ENCODE measurements around the gene EFHC1. TPM values are rescaled to one million over a fixed set of nuclear protein-coding genes. Genes with fewer than 3 reads are reported as not detected.

Gene EFHC1
- total and polyA plus RNA-seq, 2 of the 13 experiments (the other 11 are each of a cell fraction or from before 2014, with no cell fraction given) = 23.4 to 29.5 TPM

DNA sequence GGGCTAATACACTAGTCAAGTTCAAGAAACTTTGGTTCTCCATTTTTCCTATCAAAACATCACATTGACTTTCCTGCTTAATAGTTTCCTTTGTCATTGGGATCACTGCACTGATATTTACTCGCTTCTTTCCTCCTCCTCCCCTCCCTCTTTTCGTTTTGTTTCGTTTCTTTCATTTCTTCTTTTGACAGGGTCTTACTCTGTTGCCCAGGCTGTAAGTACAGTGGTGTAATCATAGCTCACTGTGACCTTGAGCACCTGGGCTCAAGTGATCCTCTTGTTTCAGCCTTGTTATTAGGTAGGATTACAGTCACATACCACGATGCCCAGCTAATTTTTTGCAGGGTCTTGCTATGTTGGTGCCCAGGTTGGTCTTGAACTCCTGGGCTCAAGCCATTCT lies 45.9 kb upstream of the EFHC1 start:
- TF ChIP-seq ZBTB8A (CRISPR knock-in tag; IDR thresholded peaks at IDR 0.05; ENCODE audit: borderline replicate concordance, low read depth) = no peak
- TF ChIP-seq ZNF510 (CRISPR knock-in tag; IDR thresholded peaks at IDR 0.05; ENCODE audit: low read depth) = no peak
- TF ChIP-seq EEA1 (CRISPR knock-in tag; IDR thresholded peaks at IDR 0.05; ENCODE audit: borderline replicate concordance) = no peak
- TF ChIP-seq ZNF224 (CRISPR knock-in tag; IDR thresholded peaks at IDR 0.05) = no peak
- TF ChIP-seq ZNF121 (CRISPR knock-in tag; IDR thresholded peaks at IDR 0.05) = peak; percentile 93
- TF ChIP-seq MATR3 (CRISPR knock-in tag; IDR thresholded peaks at IDR 0.05) = no peak
- no peak for TF ChIP-seq ZNF136 (CRISPR knock-in tag; IDR thresholded peaks at IDR 0.05; ENCODE audit: low read depth)
- peak; percentile 47 for TF ChIP-seq RBM22 (optimal IDR thresholded peaks at IDR 0.05; ENCODE audit: low read length)
- intact Hi-C loops (cut with micrococcal nuclease; ENCODE audit: unreplicated experiment) (no loop called here), in situ Hi-C loops (cut with HindIII; ENCODE audit: extremely low pct_ligation_motif_present, low pct_unique_long_range_greater_than_20kb) (no loop called here)
- DNase-seq (ENCODE audit: low spot score) (no peak), ATAC-seq (no peak), FAIRE-seq (no peak)
- Histone ChIP-seq H3K79me2 (ENCODE audit: insufficient read depth, low read length) (peaks cover 83% of the 10 kb centered on the region), H4K20me1 (ENCODE audit: insufficient read depth, low read length) (peaks cover 29% of the 10 kb centered on the region), H2AFZ (ENCODE audit: low read length) (no peak overlapping the region), H3K9ac (ENCODE audit: insufficient read depth, low read depth, low read length) (no peak overlapping the region), H3K36me3 (replicated peaks in 1 of 2; ENCODE audit: control insufficient read depth in 1 of 2, insufficient read depth in 2 of 2, low read length in 2 of 2) (peaks cover 2 to 15% of the 10 kb centered on the region in 2 experiments; a peak in 4 of 5 replicates), H3K27me3 (ENCODE audit: control insufficient read depth in 1 of 2, insufficient read depth in 2 of 2, low read length in 2 of 2) (no peaks in the 10 kb centered on the region), H3K9me3 (ENCODE audit: low read length) (no peaks in the 10 kb centered on the region), H3K4me3 (replicated peaks in 1 of 3; ENCODE audit: insufficient read depth in 1 of 3, low read depth in 2 of 3, low read length in 3 of 3) (no peak overlapping the region), H3K4me1 (ENCODE audit: insufficient read depth, low read length) (peaks cover 89% of the 10 kb centered on the region), H3K4me2 (ENCODE audit: low read depth, low read length) (no peak overlapping the region), H3K27ac (ENCODE audit: extremely low read length, insufficient read depth, low read length) (no peak overlapping the region)
- ChIA-PET CTCF (ENCODE audit: low intra/inter-chr PET ratio, low total read pairs) (no interaction called here), POLR2A (interaction anchor here (1.3 kb wide), 1 partner anchor 89 kb away, joined by 3 read pairs; the partner anchor contains the start of gene MCM3)
- no TSS peak for BruUV-seq (replicated peaks)
- 92% methylated on average over 4 of the region's 4 CpGs for WGBS (ENCODE audit: low lambda C conversion rate)

- no peak for DNase-seq (ENCODE audit: low spot score)
- peak; percentile 52 for ATAC-seq
- H3K4me1 ChIP-seq (ENCODE audit: insufficient read depth, low read length) = peaks cover 72% of the 10 kb centered on the region
- ChIA-PET POLR2A (interaction anchor here (1.4 kb wide), 1 partner anchor 14 kb away, joined by 6 read pairs; the partner anchor contains the start of gene PAQR8), CTCF (ENCODE audit: low intra/inter-chr PET ratio, low total read pairs) (no interaction called here)
- H4K20me1 ChIP-seq (ENCODE audit: insufficient read depth, low read length) = peaks cover 27% of the 10 kb centered on the region
- intact Hi-C loops (cut with micrococcal nuclease; ENCODE audit: unreplicated experiment) = no loop called here
- FAIRE-seq = no peak
- no peak overlapping the region for H2AFZ ChIP-seq (ENCODE audit: low read length)
- WGBS (ENCODE audit: low lambda C conversion rate) = 100% methylated on average over 2 of the region's 2 CpGs
- H3K27ac ChIP-seq (ENCODE audit: extremely low read length, insufficient read depth, low read length) = no peak overlapping the region
- no peaks in the 10 kb centered on the region for H3K9me3 ChIP-seq (ENCODE audit: low read length)
- H3K9ac ChIP-seq (ENCODE audit: insufficient read depth, low read depth, low read length) = no peak overlapping the region
- in situ Hi-C loops (cut with HindIII; ENCODE audit: extremely low pct_ligation_motif_present, low pct_unique_long_range_greater_than_20kb) = no loop called here
- no peak for TF ChIP-seq ZNF766 (CRISPR knock-in tag; IDR thresholded peaks at IDR 0.05; ENCODE audit: borderline replicate concordance)
- TF ChIP-seq ZMYM3 (CRISPR knock-in tag; IDR thresholded peaks at IDR 0.05) = 0 out of 2 replicates have a peak, but pooled peaks have one; percentile 4
- TF ChIP-seq, protein P1, sequence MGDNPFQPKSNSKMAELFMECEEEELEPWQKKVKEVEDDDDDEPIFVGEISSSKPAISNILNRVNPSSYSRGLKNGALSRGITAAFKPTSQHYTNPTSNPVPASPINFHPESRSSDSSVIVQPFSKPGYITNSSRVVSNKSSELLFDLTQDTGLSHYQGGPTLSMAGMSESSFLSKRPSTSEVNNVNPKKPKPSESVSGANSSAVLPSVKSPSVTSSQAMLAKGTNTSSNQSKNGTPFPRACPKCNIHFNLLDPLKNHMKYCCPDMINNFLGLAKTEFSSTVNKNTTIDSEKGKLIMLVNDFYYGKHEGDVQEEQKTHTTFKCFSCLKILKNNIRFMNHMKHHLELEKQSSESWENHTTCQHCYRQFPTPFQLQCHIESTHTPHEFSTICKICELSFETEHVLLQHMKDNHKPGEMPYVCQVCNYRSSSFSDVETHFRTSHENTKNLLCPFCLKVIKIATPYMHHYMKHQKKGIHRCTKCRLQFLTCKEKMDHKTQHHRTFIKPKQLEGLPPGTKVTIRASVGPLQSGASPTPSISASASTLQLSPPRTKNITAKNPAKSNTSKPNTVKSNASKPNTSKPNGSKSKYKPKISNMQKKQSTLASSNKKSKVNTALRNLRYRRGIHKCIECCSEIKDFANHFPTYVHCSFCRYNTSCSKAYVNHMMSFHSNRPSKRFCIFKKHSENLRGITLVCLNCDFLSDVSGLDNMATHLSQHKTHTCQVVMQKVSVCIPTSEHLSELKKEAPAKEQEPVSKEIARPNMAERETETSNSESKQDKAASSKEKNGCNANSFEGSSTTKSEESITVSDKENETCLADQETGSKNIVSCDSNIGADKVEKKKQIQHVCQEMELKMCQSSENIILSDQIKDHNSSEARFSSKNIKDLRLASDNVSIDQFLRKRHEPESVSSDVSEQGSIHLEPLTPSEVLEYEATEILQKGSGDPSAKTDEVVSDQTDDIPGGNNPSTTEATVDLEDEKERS (CRISPR knock-in tag; IDR thresholded peaks at IDR 0.05) = 0 out of 2 replicates have a peak, but pooled peaks have one; percentile 1
- no peaks in the 10 kb centered on the region for H3K27me3 ChIP-seq (ENCODE audit: control insufficient read depth in 1 of 2, insufficient read depth in 2 of 2, low read length in 2 of 2)
- no peak overlapping the region; a peak in 1 of 6 replicates for H3K4me3 ChIP-seq (replicated peaks in 1 of 3; ENCODE audit: insufficient read depth in 1 of 3, low read depth in 2 of 3, low read length in 3 of 3)
- BruUV-seq (replicated peaks) = no TSS peak
- H3K36me3 ChIP-seq (replicated peaks in 1 of 2; ENCODE audit: control insufficient read depth in 1 of 2, insufficient read depth in 2 of 2, low read length in 2 of 2) = peaks cover 2 to 17% of the 10 kb centered on the region in 2 experiments; a peak in 4 of 5 replicates
- peaks cover 73% of the 10 kb centered on the region for H3K79me2 ChIP-seq (ENCODE audit: insufficient read depth, low read length)
- no peak overlapping the region for H3K4me2 ChIP-seq (ENCODE audit: low read depth, low read length)
Measured at GRCh38 chr6:52375780-52376556, 44.2 kb upstream of the EFHC1 start.
